GM18502 (cell line): ENCODE results near the gene OTOS.

Experiments used
- ATAC-seq: cut with Tn5 transposase; IDR thresholded peaks from one replicate; pipeline ENCODE4 v1.9.1; 2021; ENCODE audit warnings: mild to moderate bottlenecking; ENCODE audit not compliant: unreplicated experiment, poor library complexity

The OTOS gene

DNA sequence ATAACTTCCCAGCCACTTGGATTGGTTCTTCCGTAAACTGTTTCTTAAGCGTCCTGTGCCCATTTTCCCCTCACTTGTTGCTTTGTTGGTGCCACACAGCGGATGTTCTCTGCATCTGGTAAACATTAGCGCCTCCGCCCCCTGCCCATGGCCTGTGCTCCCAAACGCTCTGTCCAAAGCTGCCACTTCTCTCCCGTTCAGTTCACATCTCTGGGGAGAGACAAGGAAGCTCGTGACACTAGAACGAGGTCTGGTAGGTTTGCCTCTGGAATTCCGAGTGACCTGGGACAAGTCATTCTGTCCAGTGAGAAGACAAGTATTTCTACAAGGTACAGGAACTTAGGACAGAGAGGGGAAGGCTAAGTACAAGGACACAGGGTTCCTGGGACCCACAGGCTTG, 13.7 kb downstream of the OTOS start:
- ATAC-seq = no peak

GRCh38 chr2:240125742-240126141, 14.7 kb downstream of the OTOS start:
- no peak for ATAC-seq

- ATAC-seq = no peak
Measured at GRCh38 chr2:240124651-240125030, 15.8 kb downstream of the OTOS start.

- no peak for ATAC-seq
Measured at GRCh38 chr2:240123821-240124650, 16.4 kb downstream of the OTOS start.

- ATAC-seq = no peak
Measured at GRCh38 chr2:240121675-240122074, 18.8 kb downstream of the OTOS start.

DNA sequence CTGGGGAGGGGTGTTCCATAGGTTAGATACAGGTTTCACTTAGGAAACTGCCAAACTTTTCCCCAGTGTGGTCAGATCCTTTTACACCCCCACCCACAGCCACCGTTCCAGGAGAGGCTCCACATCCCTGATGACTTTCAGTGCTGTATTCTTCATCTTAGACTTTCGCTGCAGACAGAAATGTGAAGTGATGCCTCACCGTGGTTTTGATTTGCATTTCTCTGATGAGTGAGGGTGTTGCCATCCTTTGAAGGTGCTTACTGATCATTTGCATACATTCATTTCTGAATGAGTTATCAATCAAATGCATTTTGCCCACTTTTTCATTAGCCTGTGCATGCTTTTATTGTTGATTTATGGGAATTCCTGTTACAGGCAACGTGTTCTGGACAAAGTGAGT, 19.3 kb downstream of the OTOS start:
- no peak for ATAC-seq

DNA sequence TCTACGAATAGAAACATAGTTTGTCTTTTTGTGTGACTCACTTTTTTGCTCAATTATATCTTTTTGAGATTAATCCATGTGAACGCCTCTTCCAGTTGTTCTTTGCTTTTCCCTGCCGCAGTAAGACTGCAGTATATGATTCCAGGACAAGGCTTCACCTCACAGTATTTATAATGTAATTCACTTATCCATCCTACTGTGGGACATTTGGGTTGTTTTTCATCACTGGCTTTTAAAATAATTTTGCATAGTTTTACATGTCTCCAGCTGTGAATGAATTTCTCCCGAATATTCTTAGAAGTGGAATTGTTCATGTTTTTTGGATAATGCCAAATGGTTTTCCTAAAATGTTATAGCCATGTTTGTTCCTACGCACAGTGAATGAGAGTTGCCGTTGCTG, 26.2 kb downstream of the OTOS start:
- ATAC-seq = no peak

DNA sequence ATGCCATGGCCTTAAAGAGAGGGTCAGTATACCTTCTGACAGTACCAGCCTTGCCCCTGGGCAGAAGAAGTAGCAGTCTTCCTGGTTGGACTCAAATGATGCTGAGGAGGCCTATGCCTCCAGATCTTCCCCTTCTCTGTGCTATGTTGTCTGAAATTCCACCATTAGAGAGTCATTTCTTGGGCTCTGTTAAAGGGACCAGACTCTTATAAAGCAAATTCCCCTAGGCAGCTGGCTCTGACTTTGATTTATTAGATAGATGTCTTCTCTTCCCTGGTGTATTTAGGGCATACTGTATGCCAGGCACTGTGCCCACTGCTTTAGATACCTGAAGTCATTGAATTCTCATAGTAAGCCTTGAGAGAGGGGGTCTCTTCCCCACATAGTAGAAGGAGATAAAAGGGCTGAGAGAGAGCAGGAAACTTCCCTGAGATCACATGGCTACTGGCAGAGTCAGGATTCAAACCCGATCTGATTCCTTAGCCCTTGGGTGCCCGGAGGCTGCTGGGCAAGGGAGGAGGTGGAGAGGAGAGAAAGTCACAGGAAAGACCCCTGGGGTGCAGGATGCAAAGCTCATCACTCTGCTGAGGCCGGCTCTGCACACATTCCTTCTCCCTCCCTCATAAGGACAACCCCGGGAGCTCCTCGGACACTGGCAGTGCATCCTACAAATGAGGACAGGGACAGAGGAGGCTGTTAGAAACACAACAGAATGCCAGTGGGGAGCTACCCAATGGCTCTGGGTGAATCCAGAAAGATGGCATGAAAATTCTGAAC, 27.4 kb downstream of the OTOS start:
- ATAC-seq = no peak

GRCh38 chr2:240111253-240111652, 29.2 kb downstream of the OTOS start:
- no peak for ATAC-seq

DNA sequence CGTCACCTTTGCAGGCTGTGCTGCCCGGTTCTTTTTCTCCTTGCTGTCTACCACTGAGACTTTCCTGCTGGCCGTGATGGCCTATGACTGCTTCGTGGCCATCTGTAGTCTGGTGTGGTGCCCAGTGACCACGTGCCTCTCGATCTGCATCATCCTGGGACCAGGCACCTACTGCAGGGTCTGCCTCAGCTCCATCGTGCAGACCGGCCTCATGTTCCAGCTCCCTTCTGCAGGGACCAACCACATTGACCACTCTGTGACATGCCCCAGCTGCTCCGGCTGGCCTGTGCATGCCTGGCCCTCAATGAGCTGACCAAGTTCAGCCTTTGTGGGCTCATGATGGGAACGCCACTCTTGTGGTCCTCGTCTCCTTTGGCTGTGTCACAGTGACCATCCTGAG, 31.1 kb downstream of the OTOS start:
- no peak for ATAC-seq

- no peak for ATAC-seq
Measured at GRCh38 chr2:240107477-240107796, 33.0 kb downstream of the OTOS start.

- no peak for ATAC-seq
Measured at GRCh38 chr2:240106765-240107476, 33.5 kb downstream of the OTOS start.

DNA sequence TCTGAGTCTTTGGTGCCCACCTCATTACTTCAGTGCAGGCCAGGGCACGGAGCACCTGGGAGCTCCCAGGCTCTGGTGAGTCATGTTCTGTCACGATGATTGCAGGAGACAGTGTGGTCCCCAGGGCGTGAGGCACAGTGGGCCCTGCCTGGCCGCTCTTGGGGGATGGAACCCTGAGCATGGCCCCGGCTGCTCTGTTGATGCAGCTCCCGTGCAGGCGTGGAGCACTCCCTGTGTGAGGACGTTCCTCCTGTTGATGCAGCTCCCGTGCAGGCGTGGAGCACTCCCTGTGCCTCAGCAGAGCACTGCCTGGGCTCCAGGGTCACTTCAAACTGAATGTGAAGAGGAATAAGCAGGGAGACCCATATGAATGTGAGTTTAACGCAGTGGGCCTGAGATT, 34.5 kb downstream of the OTOS start:
- ATAC-seq = no peak

DNA sequence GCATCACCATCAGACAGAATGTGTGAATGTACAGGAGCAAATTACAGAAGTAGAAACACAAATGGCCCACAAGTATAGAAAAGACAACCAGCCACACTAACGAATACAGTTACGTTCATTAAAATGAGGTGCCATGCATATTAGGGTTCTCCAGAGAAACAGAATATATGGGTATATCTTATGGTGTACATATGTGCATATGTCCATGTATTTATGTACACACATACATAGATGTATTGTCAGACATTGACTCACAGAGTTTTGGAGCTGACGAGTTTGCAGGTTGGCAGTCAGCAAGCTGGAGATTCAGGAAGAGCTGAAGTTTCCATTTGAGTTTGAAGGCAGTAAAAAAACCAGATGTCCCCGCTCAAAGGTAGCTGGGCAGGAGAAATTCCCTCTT, 37.3 kb downstream of the OTOS start:
- no peak for ATAC-seq

GRCh38 chr2:240098349-240098748, 42.1 kb downstream of the OTOS start:
- no peak for ATAC-seq

GRCh38 chr2:240095556-240096523, 44.6 kb downstream of the OTOS start:
- ATAC-seq = no peak

DNA sequence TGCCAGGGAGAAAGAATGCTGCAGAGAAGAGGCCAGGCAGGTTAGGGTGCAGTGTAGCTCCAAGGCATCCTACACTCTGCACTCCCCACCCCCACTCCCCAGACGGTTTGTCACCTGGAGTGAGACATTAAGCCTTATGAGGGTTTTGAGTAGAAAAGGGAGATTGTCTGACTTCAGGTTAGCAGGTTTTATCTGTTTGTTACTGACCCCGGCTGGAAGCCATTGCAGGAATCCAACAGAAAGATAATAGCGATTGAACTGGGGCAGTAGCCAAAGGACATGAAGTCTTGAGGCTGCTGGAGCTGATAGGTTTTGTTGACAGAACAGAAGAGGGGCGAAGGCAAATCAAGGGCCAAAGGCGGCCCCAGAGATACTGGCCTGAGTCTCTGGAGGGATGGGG, 51.2 kb downstream of the OTOS start:
- no peak for ATAC-seq
